Ishikawa (cell line): ENCODE data around the gene PLA2G15.

ENCODE experiments used
- CEBPB ChIP-seq: IDR thresholded peaks from 2 replicates; pipeline ENCODE4 v1.6.1; 2012
- CREB1 ChIP-seq: IDR thresholded peaks from 2 replicates; pipeline ENCODE4 v1.6.1; 2012; ENCODE audit warnings: low read depth
- EGR1 ChIP-seq: IDR thresholded peaks from 2 replicates; pipeline ENCODE4 v1.6.1; 2012
- EP300 ChIP-seq: IDR thresholded peaks from 2 replicates; pipeline ENCODE4 v1.6.1; 2012; ENCODE audit warnings: borderline replicate concordance
- FOXM1 ChIP-seq: IDR thresholded peaks from 2 replicates; pipeline ENCODE4 v1.6.1; 2012; ENCODE audit warnings: low read depth, borderline replicate concordance
- MAX ChIP-seq: IDR thresholded peaks from 2 replicates; pipeline ENCODE4 v1.6.1; 2012
- RAD21 ChIP-seq: IDR thresholded peaks from 2 replicates; pipeline ENCODE4 v1.6.1; 2012; ENCODE audit warnings: low read depth
- REST ChIP-seq: IDR thresholded peaks from 2 replicates; pipeline ENCODE4 v1.6.1; 2012; ENCODE audit warnings: low read depth, mild to moderate bottlenecking
- TAF1 ChIP-seq: IDR thresholded peaks from 2 replicates; pipeline ENCODE4 v1.6.1; 2012; ENCODE audit warnings: low read depth, mild to moderate bottlenecking
- TCF12 ChIP-seq: IDR thresholded peaks from 2 replicates; pipeline ENCODE4 v1.6.1; 2012; ENCODE audit warnings: low read depth
- USF1 ChIP-seq: IDR thresholded peaks from 2 replicates; pipeline ENCODE4 v1.6.1; 2012
- ZBTB7A ChIP-seq: IDR thresholded peaks from 2 replicates; pipeline ENCODE4 v1.6.1; 2012; ENCODE audit warnings: low read depth

- no peak for TF ChIP-seq EP300
- TF ChIP-seq TAF1 = no peak; the same call in 1 of the 2 replicates
- TF ChIP-seq MAX = no peak
- no peak for TF ChIP-seq RAD21
- TF ChIP-seq ZBTB7A = no peak
- TF ChIP-seq REST = no peak
- TF ChIP-seq FOXM1 = no peak
- no peak for TF ChIP-seq CREB1
- TF ChIP-seq TCF12 = no peak
- TF ChIP-seq EGR1 = no peak
- TF ChIP-seq CEBPB = no peak
- no peak for TF ChIP-seq USF1
These were observed 20.1 kb downstream of the PLA2G15 start for GRCh38 chr16:68265078-68265920.
